Stimulated activated CD4-positive, alpha-beta T cell treated with anti-CD3 and anti-CD28 coated beads, Interleukin-12 subunit alpha, Interleukin-12 subunit beta, amount 100 ng/mL, for 48 hours (primary cell): ENCODE results near the gene EFCAB12.

ENCODE experiments used
- DNase-seq, 3 donors: peaks; one replicate each; pipeline ENCODE4 v3.0.0-alpha.2; 2020; ENCODE audit warnings: low read depth in 2 of 3, low spot score in 1 of 3

Gene EFCAB12

GRCh38 chr3:129446926-129447325, 18.5 kb upstream of the EFCAB12 start:
- DNase-seq: no peak

GRCh38 chr3:129445471-129445870, 17.0 kb upstream of the EFCAB12 start:
- no peak for DNase-seq

GRCh38 chr3:129442947-129443346, 14.5 kb upstream of the EFCAB12 start:
- DNase-seq: no peak

GRCh38 chr3:129442486-129442885, 14.1 kb upstream of the EFCAB12 start:
- no peak for DNase-seq

- no peak for DNase-seq
Observed at GRCh38 chr3:129441782-129442181, 13.3 kb upstream of the EFCAB12 start.

GRCh38 chr3:129441215-129441614, 12.8 kb upstream of the EFCAB12 start:
- no peak for DNase-seq

- no peak for DNase-seq
Observed at GRCh38 chr3:129440618-129441190, 12.3 kb upstream of the EFCAB12 start.

GRCh38 chr3:129439817-129440617, 11.6 kb upstream of the EFCAB12 start, which contains the start of the genes IFT122 and MBD4:
IFT122 (plus strand) TSS chr3:129440224; CDS start chr3:129440331, 107 bp downstream.
MBD4 (minus strand) TSS chr3:129439948; CDS start chr3:129439833, 115 bp downstream.
- DNase-seq: peak; percentile 98 to 99 (median 99)

- DNase-seq: no peak
Observed at GRCh38 chr3:129439226-129439816, 10.9 kb upstream of the EFCAB12 start.

- no peak for DNase-seq
Observed at GRCh38 chr3:129435367-129435766, 6.9 kb upstream of the EFCAB12 start.

GRCh38 chr3:129434140-129434539, 5.7 kb upstream of the EFCAB12 start:
- no peak for DNase-seq

GRCh38 chr3:129433565-129433964, 5.1 kb upstream of the EFCAB12 start:
- no peak for DNase-seq

GRCh38 chr3:129432671-129433070, 4.2 kb upstream of the EFCAB12 start:
- DNase-seq: no peak

GRCh38 chr3:129432036-129432435, 3.6 kb upstream of the EFCAB12 start:
- no peak for DNase-seq

GRCh38 chr3:129429602-129430001, 1.2 kb upstream of the EFCAB12 start:
- DNase-seq: no peak

- no peak for DNase-seq
Observed at GRCh38 chr3:129429080-129429451, 630 bp upstream of the EFCAB12 start.

- no peak for DNase-seq
Observed at GRCh38 chr3:129428007-129428375, 445 bp downstream of the EFCAB12 start.

- no peak for DNase-seq
Observed at GRCh38 chr3:129425619-129426018, 2.8 kb downstream of the EFCAB12 start.

GRCh38 chr3:129425213-129425612, 3.2 kb downstream of the EFCAB12 start:
- DNase-seq: no peak

GRCh38 chr3:129424185-129424841, 4.1 kb downstream of the EFCAB12 start:
- no peak for DNase-seq

- DNase-seq: no peak
Observed at GRCh38 chr3:129422897-129423296, 5.5 kb downstream of the EFCAB12 start.
